H7 (cell line): ENCODE data around the gene KRT1. TPM values are rescaled to one million over a fixed set of nuclear protein-coding genes. Genes with fewer than 3 reads are reported as not detected.

Experiments used
- DNase-seq: peaks from one replicate; pipeline ENCODE4 v3.0.0; 2012
- H3K27me3 ChIP-seq: 2 replicates; pipeline ENCODE4 v1.6.0; 2011; ENCODE audit warnings: mild to moderate bottlenecking, low read length; ENCODE audit not compliant: control insufficient read depth, insufficient read depth
- H3K36me3 ChIP-seq: replicated peaks from 2 replicates; pipeline ENCODE4 v1.5.1; 2011; ENCODE audit warnings: low read length; ENCODE audit not compliant: control insufficient read depth, insufficient read depth
- H3K4me3 ChIP-seq: 2 replicates; pipeline ENCODE4 v1.5.1; 2011; ENCODE audit warnings: low read depth, mild to moderate bottlenecking, control low read depth, low read length, moderate library complexity; ENCODE audit not compliant: insufficient read depth
- total RNA-seq: library from RNA; depleted of rRNA; stranded (reverse); fragments of >200 nt; shearing (Covaris generic); gene quantifications from 2 replicates; pipeline ENCODE4 v1.2.3, GENCODE V29; 2014

The KRT1 gene
- total RNA-seq, 1 experiment from 2014 or later, result not detected

GRCh38 chr12:52651726-52652261 is 28.4 kb downstream of the KRT1 start, which contains the start of gene KRT2:
TSS of gene KRT2 (minus strand) at chr12:52652211. CDS start at chr12:52652142, 69 bp downstream.
- no peak for DNase-seq
- H3K4me3 ChIP-seq, result no peak within 1 kb of the TSS
- H3K36me3 ChIP-seq, result no peaks in the 10 kb centered on the region
- no peaks in the 10 kb centered on the region; the same call in 1 of the 2 replicates for H3K27me3 ChIP-seq

GRCh38 chr12:52650520-52651081 is 29.6 kb downstream of the KRT1 start:
- no peak overlapping the region for H3K4me3 ChIP-seq
- H3K36me3 ChIP-seq, result no peaks in the 10 kb centered on the region
- DNase-seq, result no peak
- no peaks in the 10 kb centered on the region; the same call in 1 of the 2 replicates for H3K27me3 ChIP-seq

- Histone ChIP-seq H3K27me3 (no peaks in the 10 kb centered on the region; the same call in 1 of the 2 replicates), H3K36me3 (no peaks in the 10 kb centered on the region), H3K4me3 (no peak overlapping the region)
- DNase-seq, result no peak
These were observed 31.1 kb downstream of the KRT1 start for GRCh38 chr12:52649066-52649465.

- Histone ChIP-seq H3K27me3 (no peaks in the 10 kb centered on the region; the same call in 1 of the 2 replicates), H3K4me3 (no peak overlapping the region), H3K36me3 (no peaks in the 10 kb centered on the region)
- DNase-seq, result no peak
These were observed 32.1 kb downstream of the KRT1 start for GRCh38 chr12:52648012-52648550.

- H3K27me3 ChIP-seq, result no peaks in the 10 kb centered on the region; the same call in 1 of the 2 replicates
- DNase-seq, result no peak
- H3K4me3 ChIP-seq, result no peak overlapping the region
- H3K36me3 ChIP-seq, result no peaks in the 10 kb centered on the region
These were observed 32.6 kb downstream of the KRT1 start for GRCh38 chr12:52647601-52648000.

GRCh38 chr12:52646613-52647012 is 33.6 kb downstream of the KRT1 start:
- H3K27me3 ChIP-seq, result no peaks in the 10 kb centered on the region; the same call in 1 of the 2 replicates
- no peak for DNase-seq
- H3K4me3 ChIP-seq, result no peak overlapping the region
- no peaks in the 10 kb centered on the region for H3K36me3 ChIP-seq

GRCh38 chr12:52645982-52646381 is 34.2 kb downstream of the KRT1 start:
- Histone ChIP-seq H3K27me3 (no peaks in the 10 kb centered on the region; the same call in 1 of the 2 replicates), H3K4me3 (no peak overlapping the region), H3K36me3 (no peaks in the 10 kb centered on the region)
- no peak for DNase-seq

- DNase-seq, result no peak
- Histone ChIP-seq H3K36me3 (no peaks in the 10 kb centered on the region), H3K4me3 (no peak overlapping the region), H3K27me3 (no peaks in the 10 kb centered on the region; the same call in 1 of the 2 replicates)
These were observed 35.0 kb downstream of the KRT1 start for GRCh38 chr12:52645120-52645761.

GRCh38 chr12:52644078-52644415 is 36.2 kb downstream of the KRT1 start:
- Histone ChIP-seq H3K27me3 (no peaks in the 10 kb centered on the region; the same call in 1 of the 2 replicates), H3K36me3 (no peaks in the 10 kb centered on the region), H3K4me3 (no peak overlapping the region)
- DNase-seq, result no peak

GRCh38 chr12:52643233-52644077 is 36.8 kb downstream of the KRT1 start:
- no peaks in the 10 kb centered on the region; the same call in 1 of the 2 replicates for H3K27me3 ChIP-seq
- H3K36me3 ChIP-seq, result no peaks in the 10 kb centered on the region
- H3K4me3 ChIP-seq, result no peak overlapping the region
- DNase-seq, result no peak

- DNase-seq, result no peak
- Histone ChIP-seq H3K27me3 (no peaks in the 10 kb centered on the region), H3K4me3 (no peak overlapping the region), H3K36me3 (no peaks in the 10 kb centered on the region)
These were observed 38.7 kb downstream of the KRT1 start for GRCh38 chr12:52641468-52641867.

GRCh38 chr12:52637299-52637698 is 42.9 kb downstream of the KRT1 start:
- H3K36me3 ChIP-seq, result no peaks in the 10 kb centered on the region
- no peaks in the 10 kb centered on the region for H3K27me3 ChIP-seq
- no peak for DNase-seq
- H3K4me3 ChIP-seq, result no peak overlapping the region

- no peak overlapping the region for H3K4me3 ChIP-seq
- no peak for DNase-seq
- H3K36me3 ChIP-seq, result no peaks in the 10 kb centered on the region
- H3K27me3 ChIP-seq, result no peaks in the 10 kb centered on the region
These were observed 43.5 kb downstream of the KRT1 start for GRCh38 chr12:52636592-52637258.

- Histone ChIP-seq H3K27me3 (no peaks in the 10 kb centered on the region), H3K4me3 (no peak overlapping the region), H3K36me3 (no peaks in the 10 kb centered on the region)
- DNase-seq, result no peak
These were observed 44.0 kb downstream of the KRT1 start for GRCh38 chr12:52636189-52636588.
